SK-N-SH treated with all-trans-retinoic acid at 6 μM for 48 hours (cell line): Measurements from ENCODE around the gene GTF2A1L.

Experiments used
- ATAC-seq: fragments of 200-7000 bp; cut with Tn5 transposase; 3 replicates; pipeline ENCODE4 v1.9.1; 2020; ENCODE audit warnings: mild to moderate bottlenecking, moderate library complexity
- BACH2 ChIP-seq: fragments of 250-450 bp; sonication (Bioruptor Pico); IDR thresholded peaks from 2 replicates; pipeline ENCODE4 v1.9.0; 2021; ENCODE audit warnings: mild to moderate bottlenecking, borderline replicate concordance
- CSDC2 ChIP-seq: fragments of 250-450 bp; sonication (Bioruptor Pico); IDR thresholded peaks from 2 replicates; pipeline ENCODE4 v1.5.0; 2020; ENCODE audit warnings: mild to moderate bottlenecking, moderate library complexity
- ESRRG ChIP-seq: fragments of 250-450 bp; sonication (Bioruptor Pico); IDR thresholded peaks from 2 replicates; pipeline ENCODE4 v1.6.1; 2021; ENCODE audit warnings: mild to moderate bottlenecking
- GLIS3 ChIP-seq: fragments of 250-450 bp; sonication (Bioruptor Pico); IDR thresholded peaks from 2 replicates; pipeline ENCODE4 v1.5.0; 2020; ENCODE audit warnings: mild to moderate bottlenecking, moderate library complexity
- ISL1 ChIP-seq: fragments of 250-450 bp; sonication (Bioruptor Pico); IDR thresholded peaks from 2 replicates; pipeline ENCODE4 v2.1.2; 2022; ENCODE audit warnings: mild to moderate bottlenecking, moderate library complexity
- OSR1 ChIP-seq: fragments of 250-450 bp; sonication (Bioruptor Pico); IDR thresholded peaks from 2 replicates; pipeline ENCODE4 v1.8.0; 2022; ENCODE audit warnings: moderate library complexity, mild to moderate bottlenecking, inconsistent platforms
- PPARA ChIP-seq: fragments of 250-450 bp; sonication (Bioruptor Pico); IDR thresholded peaks from 2 replicates; pipeline ENCODE4 v1.5.0; 2020; ENCODE audit warnings: mild to moderate bottlenecking, borderline replicate concordance
- RARB ChIP-seq: fragments of 250-450 bp; sonication (Bioruptor Pico); IDR thresholded peaks from 2 replicates; pipeline ENCODE4 v1.8.0; 2021; ENCODE audit warnings: mild to moderate bottlenecking, moderate library complexity
- SNAI2 ChIP-seq: fragments of 250-450 bp; sonication (Bioruptor Pico); IDR thresholded peaks from 2 replicates; pipeline ENCODE4 v1.5.0; 2020; ENCODE audit warnings: mild to moderate bottlenecking, moderate library complexity
- TCF4 ChIP-seq: fragments of 250-450 bp; sonication (Bioruptor Pico); IDR thresholded peaks from 2 replicates; pipeline ENCODE4 v1.8.0; 2021; ENCODE audit warnings: mild to moderate bottlenecking, moderate library complexity, borderline replicate concordance
- TOX ChIP-seq: fragments of 250-450 bp; sonication (Bioruptor Pico); IDR thresholded peaks from 2 replicates; pipeline ENCODE4 v1.8.0; 2021; ENCODE audit warnings: mild to moderate bottlenecking, moderate library complexity, borderline replicate concordance
- ZC3H10 ChIP-seq: fragments of 250-450 bp; sonication (Bioruptor Pico); IDR thresholded peaks from 2 replicates; pipeline ENCODE4 v1.5.1; 2021; ENCODE audit warnings: mild to moderate bottlenecking, moderate library complexity
- ZFP3 ChIP-seq: fragments of 250-450 bp; sonication (Bioruptor Pico); IDR thresholded peaks from 2 replicates; pipeline ENCODE4 v1.5.0; 2020; ENCODE audit warnings: mild to moderate bottlenecking, moderate library complexity
- ZFP30 ChIP-seq: fragments of 450-650 bp; formaldehyde crosslinking; IDR thresholded peaks from 2 replicates; pipeline ENCODE4 v1.5.0; 2022; ENCODE audit warnings: mild to moderate bottlenecking, moderate library complexity
- ZNF565 ChIP-seq: fragments of 450-650 bp; formaldehyde crosslinking; conservative IDR thresholded peaks from 2 replicates; pipeline ENCODE4 v1.5.0; 2020; ENCODE audit warnings: low read depth, mild to moderate bottlenecking, moderate library complexity
- ZNF70 ChIP-seq: fragments of 450-650 bp; formaldehyde crosslinking; IDR thresholded peaks from 2 replicates; pipeline ENCODE4 v1.5.0; 2020; ENCODE audit warnings: mild to moderate bottlenecking, moderate library complexity
- ZNF8 ChIP-seq: fragments of 450-650 bp; formaldehyde crosslinking; IDR thresholded peaks from 2 replicates; pipeline ENCODE4 v1.5.0; 2020; ENCODE audit warnings: mild to moderate bottlenecking, moderate library complexity
- TF ChIP-seq, protein P1 (sequence below): fragments of 250-450 bp; sonication (Bioruptor Pico); IDR thresholded peaks from 2 replicates; pipeline ENCODE4 v1.8.0; 2020; ENCODE audit warnings: mild to moderate bottlenecking, moderate library complexity, borderline replicate concordance
- TF ChIP-seq, protein P2 (sequence below): fragments of 250-450 bp; sonication (Bioruptor Pico); IDR thresholded peaks from 2 replicates; pipeline ENCODE4 v1.5.1; 2020; ENCODE audit warnings: low read depth, mild to moderate bottlenecking, moderate library complexity
- TF ChIP-seq, protein P3 (sequence below): fragments of 250-450 bp; sonication (Bioruptor Pico); IDR thresholded peaks from 2 replicates; pipeline ENCODE4 v1.5.1; 2021; ENCODE audit warnings: mild to moderate bottlenecking, moderate library complexity
- TF ChIP-seq, protein P4 (sequence below): fragments of 250-450 bp; sonication (Bioruptor Pico); IDR thresholded peaks from 2 replicates; pipeline ENCODE4 v1.8.0; 2021; ENCODE audit warnings: low read depth, mild to moderate bottlenecking, moderate library complexity, borderline replicate concordance
- TF ChIP-seq, protein P5 (sequence below): fragments of 250-450 bp; sonication (Bioruptor Pico); IDR thresholded peaks from 2 replicates; pipeline ENCODE4 v1.5.0; 2020; ENCODE audit warnings: mild to moderate bottlenecking, moderate library complexity

Gene GTF2A1L

DNA sequence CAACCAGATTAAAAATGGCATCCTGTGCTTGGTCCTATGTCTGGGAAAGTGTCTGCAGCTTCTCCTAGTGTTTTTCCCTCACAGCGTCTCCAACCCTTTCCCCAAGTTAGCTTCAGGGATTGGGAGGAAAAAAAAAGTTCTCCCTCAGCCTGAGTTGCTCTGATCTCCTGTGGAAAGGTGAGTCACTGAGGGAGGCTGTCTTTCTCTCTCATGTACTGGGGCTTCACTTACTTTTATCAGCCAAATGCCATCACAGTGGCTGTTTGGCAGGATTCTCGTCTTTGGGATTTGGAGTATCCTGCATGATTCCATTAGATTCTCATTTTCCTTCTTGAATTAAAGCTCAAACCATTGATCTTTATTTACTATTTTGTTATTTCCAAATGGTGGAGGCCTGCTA is 18.1 kb downstream of the GTF2A1L start:
- no peak for ATAC-seq
- no peak for TF ChIP-seq GLIS3 (CRISPR knock-in tag)
- no peak for TF ChIP-seq ZNF565 (CRISPR knock-in tag)
- no peak for TF ChIP-seq TOX (CRISPR knock-in tag)
- TF ChIP-seq, protein P1, sequence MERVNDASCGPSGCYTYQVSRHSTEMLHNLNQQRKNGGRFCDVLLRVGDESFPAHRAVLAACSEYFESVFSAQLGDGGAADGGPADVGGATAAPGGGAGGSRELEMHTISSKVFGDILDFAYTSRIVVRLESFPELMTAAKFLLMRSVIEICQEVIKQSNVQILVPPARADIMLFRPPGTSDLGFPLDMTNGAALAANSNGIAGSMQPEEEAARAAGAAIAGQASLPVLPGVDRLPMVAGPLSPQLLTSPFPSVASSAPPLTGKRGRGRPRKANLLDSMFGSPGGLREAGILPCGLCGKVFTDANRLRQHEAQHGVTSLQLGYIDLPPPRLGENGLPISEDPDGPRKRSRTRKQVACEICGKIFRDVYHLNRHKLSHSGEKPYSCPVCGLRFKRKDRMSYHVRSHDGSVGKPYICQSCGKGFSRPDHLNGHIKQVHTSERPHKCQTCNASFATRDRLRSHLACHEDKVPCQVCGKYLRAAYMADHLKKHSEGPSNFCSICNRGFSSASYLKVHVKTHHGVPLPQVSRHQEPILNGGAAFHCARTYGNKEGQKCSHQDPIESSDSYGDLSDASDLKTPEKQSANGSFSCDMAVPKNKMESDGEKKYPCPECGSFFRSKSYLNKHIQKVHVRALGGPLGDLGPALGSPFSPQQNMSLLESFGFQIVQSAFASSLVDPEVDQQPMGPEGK (CRISPR knock-in tag): no peak
- TF ChIP-seq, protein P2, sequence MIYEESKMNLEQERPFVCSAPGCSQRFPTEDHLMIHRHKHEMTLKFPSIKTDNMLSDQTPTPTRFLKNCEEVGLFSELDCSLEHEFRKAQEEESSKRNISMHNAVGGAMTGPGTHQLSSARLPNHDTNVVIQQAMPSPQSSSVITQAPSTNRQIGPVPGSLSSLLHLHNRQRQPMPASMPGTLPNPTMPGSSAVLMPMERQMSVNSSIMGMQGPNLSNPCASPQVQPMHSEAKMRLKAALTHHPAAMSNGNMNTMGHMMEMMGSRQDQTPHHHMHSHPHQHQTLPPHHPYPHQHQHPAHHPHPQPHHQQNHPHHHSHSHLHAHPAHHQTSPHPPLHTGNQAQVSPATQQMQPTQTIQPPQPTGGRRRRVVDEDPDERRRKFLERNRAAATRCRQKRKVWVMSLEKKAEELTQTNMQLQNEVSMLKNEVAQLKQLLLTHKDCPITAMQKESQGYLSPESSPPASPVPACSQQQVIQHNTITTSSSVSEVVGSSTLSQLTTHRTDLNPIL (CRISPR knock-in tag): no peak
- no peak for TF ChIP-seq TCF4 (CRISPR knock-in tag)
- TF ChIP-seq PPARA (CRISPR knock-in tag): no peak
- TF ChIP-seq CSDC2 (CRISPR knock-in tag): no peak
- TF ChIP-seq ZC3H10 (CRISPR knock-in tag): no peak
- TF ChIP-seq, protein P3, sequence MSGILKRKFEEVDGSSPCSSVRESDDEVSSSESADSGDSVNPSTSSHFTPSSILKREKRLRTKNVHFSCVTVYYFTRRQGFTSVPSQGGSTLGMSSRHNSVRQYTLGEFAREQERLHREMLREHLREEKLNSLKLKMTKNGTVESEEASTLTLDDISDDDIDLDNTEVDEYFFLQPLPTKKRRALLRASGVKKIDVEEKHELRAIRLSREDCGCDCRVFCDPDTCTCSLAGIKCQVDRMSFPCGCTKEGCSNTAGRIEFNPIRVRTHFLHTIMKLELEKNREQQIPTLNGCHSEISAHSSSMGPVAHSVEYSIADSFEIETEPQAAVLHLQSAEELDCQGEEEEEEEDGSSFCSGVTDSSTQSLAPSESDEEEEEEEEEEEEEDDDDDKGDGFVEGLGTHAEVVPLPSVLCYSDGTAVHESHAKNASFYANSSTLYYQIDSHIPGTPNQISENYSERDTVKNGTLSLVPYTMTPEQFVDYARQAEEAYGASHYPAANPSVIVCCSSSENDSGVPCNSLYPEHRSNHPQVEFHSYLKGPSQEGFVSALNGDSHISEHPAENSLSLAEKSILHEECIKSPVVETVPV: no peak
- TF ChIP-seq, protein P4, sequence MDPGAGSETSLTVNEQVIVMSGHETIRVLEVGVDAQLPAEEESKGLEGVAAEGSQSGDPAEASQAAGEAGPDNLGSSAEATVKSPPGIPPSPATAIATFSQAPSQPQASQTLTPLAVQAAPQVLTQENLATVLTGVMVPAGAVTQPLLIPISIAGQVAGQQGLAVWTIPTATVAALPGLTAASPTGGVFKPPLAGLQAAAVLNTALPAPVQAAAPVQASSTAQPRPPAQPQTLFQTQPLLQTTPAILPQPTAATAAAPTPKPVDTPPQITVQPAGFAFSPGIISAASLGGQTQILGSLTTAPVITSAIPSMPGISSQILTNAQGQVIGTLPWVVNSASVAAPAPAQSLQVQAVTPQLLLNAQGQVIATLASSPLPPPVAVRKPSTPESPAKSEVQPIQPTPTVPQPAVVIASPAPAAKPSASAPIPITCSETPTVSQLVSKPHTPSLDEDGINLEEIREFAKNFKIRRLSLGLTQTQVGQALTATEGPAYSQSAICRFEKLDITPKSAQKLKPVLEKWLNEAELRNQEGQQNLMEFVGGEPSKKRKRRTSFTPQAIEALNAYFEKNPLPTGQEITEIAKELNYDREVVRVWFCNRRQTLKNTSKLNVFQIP (CRISPR knock-in tag): no peak
- no peak for TF ChIP-seq ZNF70 (CRISPR knock-in tag)
- no peak for TF ChIP-seq ZNF8 (CRISPR knock-in tag)
- no peak for TF ChIP-seq SNAI2 (CRISPR knock-in tag)
- TF ChIP-seq ZFP3 (CRISPR knock-in tag): no peak
- TF ChIP-seq, protein P5, sequence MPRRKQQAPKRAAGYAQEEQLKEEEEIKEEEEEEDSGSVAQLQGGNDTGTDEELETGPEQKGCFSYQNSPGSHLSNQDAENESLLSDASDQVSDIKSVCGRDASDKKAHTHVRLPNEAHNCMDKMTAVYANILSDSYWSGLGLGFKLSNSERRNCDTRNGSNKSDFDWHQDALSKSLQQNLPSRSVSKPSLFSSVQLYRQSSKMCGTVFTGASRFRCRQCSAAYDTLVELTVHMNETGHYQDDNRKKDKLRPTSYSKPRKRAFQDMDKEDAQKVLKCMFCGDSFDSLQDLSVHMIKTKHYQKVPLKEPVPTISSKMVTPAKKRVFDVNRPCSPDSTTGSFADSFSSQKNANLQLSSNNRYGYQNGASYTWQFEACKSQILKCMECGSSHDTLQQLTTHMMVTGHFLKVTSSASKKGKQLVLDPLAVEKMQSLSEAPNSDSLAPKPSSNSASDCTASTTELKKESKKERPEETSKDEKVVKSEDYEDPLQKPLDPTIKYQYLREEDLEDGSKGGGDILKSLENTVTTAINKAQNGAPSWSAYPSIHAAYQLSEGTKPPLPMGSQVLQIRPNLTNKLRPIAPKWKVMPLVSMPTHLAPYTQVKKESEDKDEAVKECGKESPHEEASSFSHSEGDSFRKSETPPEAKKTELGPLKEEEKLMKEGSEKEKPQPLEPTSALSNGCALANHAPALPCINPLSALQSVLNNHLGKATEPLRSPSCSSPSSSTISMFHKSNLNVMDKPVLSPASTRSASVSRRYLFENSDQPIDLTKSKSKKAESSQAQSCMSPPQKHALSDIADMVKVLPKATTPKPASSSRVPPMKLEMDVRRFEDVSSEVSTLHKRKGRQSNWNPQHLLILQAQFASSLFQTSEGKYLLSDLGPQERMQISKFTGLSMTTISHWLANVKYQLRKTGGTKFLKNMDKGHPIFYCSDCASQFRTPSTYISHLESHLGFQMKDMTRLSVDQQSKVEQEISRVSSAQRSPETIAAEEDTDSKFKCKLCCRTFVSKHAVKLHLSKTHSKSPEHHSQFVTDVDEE (CRISPR knock-in tag): no peak
- no peak for TF ChIP-seq ZFP30 (CRISPR knock-in tag)
- TF ChIP-seq ESRRG (CRISPR knock-in tag): no peak
- TF ChIP-seq ISL1: no peak
- TF ChIP-seq RARB (CRISPR knock-in tag): no peak
- TF ChIP-seq, all 23 proteins: peak for 0

DNA sequence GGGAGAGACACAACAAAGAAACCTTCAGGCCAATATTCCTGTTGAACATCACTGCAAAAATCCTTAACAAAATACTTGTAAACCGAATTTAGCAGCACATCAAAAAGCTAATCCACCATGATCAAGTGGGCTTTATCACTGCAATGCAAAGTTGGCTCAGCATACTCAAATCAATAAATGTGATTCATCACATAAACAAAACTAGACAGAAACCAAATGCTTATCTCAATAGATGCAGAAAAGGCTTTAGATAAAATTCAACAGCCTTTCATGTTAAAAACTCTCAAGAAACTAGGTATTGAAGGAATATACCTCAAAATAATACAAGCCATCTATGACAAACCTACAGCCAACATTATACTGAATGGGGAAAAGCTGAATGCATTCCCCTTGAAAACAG is 20.6 kb downstream of the GTF2A1L start:
- ATAC-seq: no peak
- TF ChIP-seq PPARA (CRISPR knock-in tag) (no peak), TOX (CRISPR knock-in tag) (no peak), ESRRG (CRISPR knock-in tag) (no peak), OSR1 (no peak), ZFP3 (CRISPR knock-in tag) (no peak), ZFP30 (CRISPR knock-in tag) (no peak), TCF4 (CRISPR knock-in tag) (no peak), BACH2 (CRISPR knock-in tag) (no peak), ISL1 (no peak), ZC3H10 (CRISPR knock-in tag) (no peak), ZNF565 (CRISPR knock-in tag) (no peak), GLIS3 (CRISPR knock-in tag) (no peak), SNAI2 (CRISPR knock-in tag) (no peak), ZNF8 (CRISPR knock-in tag) (no peak), RARB (CRISPR knock-in tag) (no peak)
- TF ChIP-seq, protein P4 (CRISPR knock-in tag): no peak
- TF ChIP-seq, protein P1 (CRISPR knock-in tag): no peak
- TF ChIP-seq, protein P2 (CRISPR knock-in tag): no peak
- TF ChIP-seq, protein P3: no peak
- TF ChIP-seq, all 23 proteins: peak for 0
